AG20443 (cell line): ENCODE results near the gene VAT1L.

Experiments
- DNase-seq: peaks from one replicate; pipeline ENCODE4 v3.0.0; 2012; ENCODE audit warnings: low spot score, mixed read lengths

Gene VAT1L

DNA sequence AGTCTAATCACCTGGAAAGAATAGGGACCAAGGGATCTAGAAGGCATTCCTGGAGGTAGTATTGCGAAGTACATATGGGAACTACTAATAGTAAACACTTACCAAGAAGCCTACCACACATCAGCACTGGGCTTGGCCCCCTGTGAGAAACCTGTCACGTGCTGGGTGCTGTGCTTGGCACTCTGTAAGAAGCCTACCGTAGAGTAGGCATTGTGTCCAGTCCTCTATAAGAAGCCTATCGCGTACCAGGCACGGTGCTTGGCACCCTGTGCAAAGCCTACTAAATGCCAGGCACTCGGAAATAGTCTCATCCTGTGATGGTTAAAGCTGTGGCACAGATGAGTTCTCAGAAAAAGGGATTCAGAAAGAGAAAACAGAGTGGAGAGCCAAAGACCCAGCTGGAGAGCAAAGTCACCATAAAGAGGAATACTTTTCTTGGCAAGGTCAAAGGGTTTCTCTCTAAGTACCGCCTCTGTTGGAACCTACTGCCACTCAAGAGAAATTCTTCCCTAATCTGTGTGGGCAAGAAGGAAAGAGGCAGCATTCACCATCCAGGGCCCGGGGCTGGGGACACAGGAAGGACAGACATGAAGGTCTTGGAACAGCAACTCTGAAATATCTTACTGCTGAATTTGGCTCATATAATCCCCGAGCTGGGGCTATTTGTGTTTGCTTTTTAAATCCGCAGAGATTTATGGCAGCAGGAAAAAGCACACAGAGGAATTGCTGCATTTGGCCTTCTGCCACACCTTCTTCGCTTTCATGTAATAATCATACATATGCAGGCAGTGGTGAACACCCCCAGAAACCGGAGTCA lies 81.8 kb downstream of the VAT1L start:
- DNase-seq = no peak

- no peak for DNase-seq
Measured at GRCh38 chr16:77871932-77872331, 83.6 kb downstream of the VAT1L start.

DNA sequence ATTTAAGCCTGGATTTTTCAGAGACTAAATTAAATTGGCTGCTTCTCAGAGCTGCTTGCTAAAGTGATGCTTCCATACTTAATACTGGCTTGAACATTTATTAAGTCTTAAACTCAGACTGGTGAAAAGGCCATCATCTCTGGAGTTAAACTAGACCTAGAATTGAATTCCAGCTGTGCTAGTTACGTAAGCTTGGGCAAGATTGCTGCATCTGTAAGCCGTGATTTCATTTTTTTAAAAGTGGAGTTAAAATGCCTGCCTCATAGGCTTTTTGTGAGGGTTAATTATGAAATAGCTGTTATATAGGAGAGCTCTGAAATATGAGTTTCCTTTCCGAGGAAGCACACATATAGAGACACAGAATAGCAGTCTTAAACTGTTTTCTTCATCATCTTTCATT lies 84.7 kb downstream of the VAT1L start:
- DNase-seq = no peak

DNA sequence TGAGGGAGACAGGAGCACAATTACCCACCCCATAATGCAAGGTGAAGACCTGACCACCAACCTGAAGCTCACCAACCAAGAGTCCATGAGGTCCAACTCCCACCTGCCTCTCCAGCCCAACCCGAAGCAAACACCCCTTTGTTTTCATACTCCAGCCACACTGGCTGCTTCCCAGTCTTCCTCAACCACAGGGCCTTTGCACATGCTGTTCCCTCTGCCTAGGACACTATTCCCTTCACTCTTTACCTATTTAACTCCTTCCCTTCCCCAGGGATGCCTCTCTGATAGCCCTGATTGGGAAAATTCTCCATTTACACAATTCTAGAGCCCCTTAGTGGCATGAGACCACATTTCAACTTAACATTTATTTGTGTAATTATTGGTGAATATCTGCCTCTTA lies 86.0 kb downstream of the VAT1L start:
- DNase-seq = no peak

DNA sequence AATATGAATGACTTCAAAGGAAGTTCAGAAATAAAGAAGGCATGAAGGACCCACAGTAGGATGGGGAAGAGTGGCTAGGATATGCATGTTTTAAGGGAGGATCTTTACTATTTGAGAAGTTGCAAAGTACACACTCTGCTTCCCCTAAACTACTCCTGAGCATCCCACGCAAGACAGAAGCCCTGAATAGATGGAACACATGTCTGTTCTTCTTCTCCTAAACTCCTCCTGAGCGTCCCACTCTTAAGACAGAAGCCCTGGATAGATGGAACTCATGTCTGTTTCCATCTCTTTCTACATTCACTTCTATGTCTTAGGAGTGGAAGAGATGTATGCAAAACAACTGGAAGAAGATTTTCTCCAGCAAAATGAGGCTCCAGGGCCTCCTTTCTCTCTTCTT lies 88.4 kb downstream of the VAT1L start:
- no peak for DNase-seq

GRCh38 chr16:77877712-77878347 lies 89.5 kb downstream of the VAT1L start:
- no peak for DNase-seq

GRCh38 chr16:77881355-77882030 lies 93.1 kb downstream of the VAT1L start:
- DNase-seq = no peak

DNA sequence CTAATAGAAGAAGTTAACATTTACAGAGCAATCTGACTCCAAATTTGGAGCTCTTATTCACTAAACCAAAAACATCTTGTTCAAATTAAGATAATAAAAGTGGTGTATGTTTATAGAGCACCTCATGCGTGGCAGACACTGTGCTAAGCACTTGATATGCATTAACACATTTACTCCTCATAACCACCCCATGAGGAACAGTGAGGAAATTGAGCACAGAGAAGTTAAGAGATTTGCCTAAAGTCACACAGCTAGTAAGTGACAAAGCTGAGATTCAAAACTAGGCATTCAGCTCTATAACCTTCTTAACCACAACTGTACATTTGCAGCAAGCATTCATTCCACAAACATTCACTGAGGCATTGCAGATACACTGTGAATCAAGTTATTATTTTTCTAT lies 94.0 kb downstream of the VAT1L start:
- no peak for DNase-seq

DNA sequence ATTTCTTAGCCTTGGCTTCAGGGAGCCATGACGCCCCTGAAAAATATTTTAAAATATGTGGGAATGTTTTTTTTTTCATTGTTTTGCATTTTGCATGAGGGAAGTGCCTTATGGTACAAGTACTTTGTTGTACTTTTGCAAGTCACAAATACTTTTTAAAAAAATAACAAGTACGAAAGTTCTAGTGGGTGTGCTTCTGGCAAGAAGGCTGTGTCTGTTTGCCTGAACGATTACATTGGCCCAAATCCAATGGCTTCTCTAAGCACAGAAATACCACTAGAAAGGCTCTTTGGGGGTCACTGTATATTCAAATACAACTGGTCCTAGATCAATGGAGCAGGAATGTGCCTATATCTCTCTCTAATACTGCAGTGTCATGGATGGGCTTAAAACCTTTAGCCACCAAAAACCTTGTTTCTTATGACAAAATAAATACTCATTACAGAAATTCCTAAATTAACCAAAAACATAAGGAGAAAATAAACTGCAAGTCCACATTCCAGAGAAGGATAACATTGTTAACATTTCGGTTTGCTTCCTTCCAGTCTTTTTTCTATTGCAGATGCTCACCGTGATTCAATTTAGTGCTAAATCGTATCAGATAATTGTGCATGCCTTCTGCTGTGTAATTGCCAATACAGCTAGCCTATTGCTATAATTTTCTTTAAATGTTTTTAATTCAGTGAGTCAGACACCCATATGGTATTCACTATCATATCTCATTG lies 97.4 kb downstream of the VAT1L start:
- DNase-seq = no peak

GRCh38 chr16:77888871-77889270 lies 100.5 kb downstream of the VAT1L start:
- DNase-seq = no peak

DNA sequence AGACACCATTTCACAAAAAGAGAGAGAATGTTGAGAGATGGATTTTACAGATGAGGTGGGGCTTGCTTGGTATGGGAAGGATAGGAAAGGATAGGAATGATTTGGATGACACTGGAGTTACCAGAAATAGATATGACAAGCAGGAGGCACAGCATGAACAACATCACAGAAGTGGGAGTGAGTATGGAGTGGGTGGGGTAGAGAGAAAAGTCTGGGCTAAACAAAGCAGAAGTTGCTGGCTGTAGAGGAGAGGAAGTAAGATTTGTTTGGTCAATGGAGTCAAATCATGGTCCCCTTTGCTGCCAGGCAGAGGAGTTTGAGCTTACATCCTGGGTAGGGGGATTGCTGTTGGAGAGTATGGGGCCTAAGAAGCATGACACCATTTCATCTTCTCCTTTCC lies 101.7 kb downstream of the VAT1L start:
- no peak for DNase-seq

- DNase-seq = no peak
Measured at GRCh38 chr16:77894162-77894561, 105.8 kb downstream of the VAT1L start.

- DNase-seq = no peak
Measured at GRCh38 chr16:77895962-77896361, 107.6 kb downstream of the VAT1L start.

GRCh38 chr16:77896415-77897128 lies 108.2 kb downstream of the VAT1L start:
- no peak for DNase-seq

- no peak for DNase-seq
Measured at GRCh38 chr16:77897129-77897437, 108.7 kb downstream of the VAT1L start.

GRCh38 chr16:77897831-77898605 lies 109.7 kb downstream of the VAT1L start:
- DNase-seq = no peak

GRCh38 chr16:77898671-77899211 lies 110.4 kb downstream of the VAT1L start:
- DNase-seq = peak; percentile 40

DNA sequence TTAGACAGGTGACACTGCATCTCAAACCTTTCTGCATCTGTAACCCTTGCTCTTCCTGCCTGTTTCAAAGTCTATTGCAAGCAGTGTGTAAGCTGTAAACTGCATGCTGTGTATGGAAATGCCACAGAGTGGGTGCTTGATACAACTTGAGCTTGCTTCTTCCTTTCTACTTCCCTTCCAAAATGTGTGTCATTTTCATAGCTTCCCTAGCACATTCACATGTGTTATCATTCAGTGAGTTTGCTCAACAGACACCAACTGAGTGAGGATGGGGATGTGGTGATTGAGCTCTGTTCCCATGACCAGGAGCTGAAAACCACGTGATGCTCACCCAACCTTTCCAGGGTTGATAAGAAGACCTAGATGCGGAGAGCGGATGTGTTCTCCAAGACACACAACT lies 111.1 kb downstream of the VAT1L start:
- DNase-seq = no peak

DNA sequence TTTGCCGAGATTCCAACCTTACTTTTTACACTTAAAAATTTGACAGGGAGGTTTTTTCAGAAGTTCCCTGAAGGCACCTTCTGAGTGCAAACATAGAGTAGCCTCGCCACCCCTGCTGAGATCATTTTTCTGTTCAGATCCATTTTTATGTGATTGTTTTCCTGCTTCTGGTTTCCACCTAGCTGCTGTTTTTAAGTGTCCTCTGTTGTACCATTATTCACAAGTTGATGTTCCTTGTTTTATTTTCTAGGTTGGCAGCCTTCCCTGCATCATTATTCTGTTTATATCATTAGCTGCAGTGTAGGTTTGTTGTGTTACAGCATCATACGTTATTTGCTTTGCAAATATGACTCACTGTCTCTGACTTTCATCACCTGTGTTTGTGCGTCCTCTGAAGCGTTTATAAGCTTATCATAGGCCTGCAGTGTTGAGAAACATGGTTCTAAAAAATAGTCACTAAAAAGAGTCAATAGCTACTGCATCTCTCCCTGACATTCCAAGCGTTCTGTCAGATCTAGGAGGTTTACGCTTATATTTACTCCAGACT lies 117.1 kb downstream of the VAT1L start:
- DNase-seq = no peak

GRCh38 chr16:77910021-77910420 lies 121.7 kb downstream of the VAT1L start:
- DNase-seq = no peak

- no peak for DNase-seq
Measured at GRCh38 chr16:77912617-77913016, 124.3 kb downstream of the VAT1L start.
